GM18861 (cell line): ENCODE results near the gene CDC42EP2.

Experiments
- ATAC-seq: cut with Tn5 transposase; IDR thresholded peaks from one replicate; pipeline ENCODE4 v1.9.1; 2021; ENCODE audit not compliant: unreplicated experiment

Gene CDC42EP2

DNA sequence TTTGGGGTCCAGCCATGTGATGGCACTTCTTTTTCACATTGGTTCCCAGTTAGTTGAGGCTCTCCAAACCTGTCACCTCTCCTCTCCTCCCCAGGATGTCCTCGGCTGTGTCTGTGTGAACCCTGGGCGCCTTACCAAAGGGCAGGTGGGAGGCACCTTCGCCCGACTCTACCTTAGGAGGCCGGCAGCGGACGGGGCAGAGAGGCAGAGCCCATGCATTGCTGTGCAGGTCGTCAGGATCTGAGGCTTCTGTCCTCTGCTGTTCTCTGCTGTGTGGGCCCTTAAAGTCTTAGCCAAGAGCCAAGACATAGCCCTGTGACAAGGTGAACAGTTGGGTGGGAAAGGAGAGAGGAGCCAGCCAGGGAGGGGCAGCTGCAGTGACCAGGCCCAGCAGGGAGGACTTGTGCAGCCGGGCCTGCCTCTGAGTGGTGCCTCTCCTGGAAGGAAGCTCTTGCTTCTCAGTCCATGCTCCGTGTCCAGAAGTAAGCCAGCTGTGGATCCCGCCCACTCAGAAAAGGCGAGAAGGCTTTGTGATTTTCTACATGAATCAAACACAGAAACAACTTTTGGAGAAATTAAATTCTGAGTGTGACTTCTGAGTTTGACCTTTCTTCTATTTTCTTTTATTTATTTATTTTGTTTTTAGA is 17.5 kb upstream of the CDC42EP2 start:
- no peak for ATAC-seq

DNA sequence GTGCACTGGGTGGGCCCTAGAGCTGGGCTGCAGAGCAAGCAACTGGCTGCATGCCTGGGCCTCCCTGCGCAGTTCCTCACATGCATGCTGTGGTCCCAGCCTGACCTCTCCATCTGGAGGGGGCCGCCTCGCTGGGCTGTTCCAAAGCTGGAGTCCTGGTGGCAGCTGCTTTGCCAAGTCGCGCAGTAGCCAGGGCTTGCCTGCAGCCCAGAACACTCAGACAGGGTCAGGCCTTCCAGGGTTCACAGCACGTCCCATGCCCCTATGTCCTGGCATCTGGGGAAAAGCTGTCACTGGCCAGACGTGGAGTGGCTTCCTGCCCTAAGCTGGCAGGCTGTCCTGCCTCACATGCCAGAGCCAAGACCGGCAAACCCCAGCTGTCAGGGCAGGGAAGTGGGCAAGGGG is 16.5 kb upstream of the CDC42EP2 start:
- no peak for ATAC-seq

DNA sequence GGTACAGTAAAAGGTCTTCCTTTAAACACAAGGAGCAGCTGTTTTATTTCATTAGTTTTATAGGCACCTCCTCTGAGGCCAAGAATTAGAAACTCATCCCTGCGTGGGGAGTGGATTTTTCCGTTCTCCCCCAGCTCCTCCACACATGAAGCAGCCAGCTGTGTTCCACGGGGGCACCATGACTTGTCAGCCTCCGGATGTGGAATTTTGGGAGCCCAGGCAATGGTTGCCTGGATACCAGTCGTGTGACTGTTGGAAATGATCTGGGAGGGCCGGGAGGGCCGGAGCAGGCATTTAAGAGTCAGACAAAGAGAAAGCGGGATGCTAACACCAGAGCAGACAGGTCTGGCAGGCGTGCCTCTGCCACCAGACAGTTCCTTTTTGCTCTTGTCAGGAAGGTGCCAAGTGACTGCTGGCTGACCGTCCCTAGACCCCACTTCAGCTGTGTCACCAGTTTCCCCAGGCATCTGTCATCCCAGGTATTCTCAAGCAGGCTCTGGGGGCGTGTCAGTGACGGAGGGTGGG is 15.9 kb upstream of the CDC42EP2 start:
- ATAC-seq: no peak

DNA sequence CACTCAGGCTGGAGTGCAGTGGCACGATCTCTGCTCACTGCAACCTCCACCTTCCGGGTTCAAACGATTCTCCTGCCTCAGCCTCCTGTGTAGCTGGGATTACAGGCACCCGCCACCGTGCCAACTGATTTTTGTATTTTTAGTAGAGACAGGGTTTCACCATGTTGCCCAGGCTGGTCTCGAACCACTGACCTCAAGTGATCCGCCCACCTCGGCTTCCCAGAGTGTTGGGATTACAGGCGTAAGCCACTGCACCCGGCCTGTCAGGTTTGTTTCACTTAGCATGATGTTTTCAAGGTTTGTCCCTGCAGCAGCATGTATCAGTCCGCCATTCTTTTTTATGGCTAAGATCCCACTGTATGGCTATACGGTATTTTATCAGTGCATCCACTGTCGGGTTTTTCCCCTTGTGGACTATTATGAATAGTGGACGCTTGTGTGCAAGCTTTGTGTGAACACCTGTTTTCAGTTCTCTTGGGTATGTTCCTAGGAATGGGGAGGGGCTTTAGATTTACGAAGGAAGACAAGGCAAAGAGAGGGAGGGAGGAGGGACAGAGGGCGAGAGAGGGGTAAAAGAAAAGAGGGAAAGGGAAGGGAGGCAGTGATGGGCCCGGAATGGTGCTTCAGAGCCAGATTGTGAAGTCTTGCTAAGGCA is 13.9 kb upstream of the CDC42EP2 start:
- ATAC-seq: no peak

DNA sequence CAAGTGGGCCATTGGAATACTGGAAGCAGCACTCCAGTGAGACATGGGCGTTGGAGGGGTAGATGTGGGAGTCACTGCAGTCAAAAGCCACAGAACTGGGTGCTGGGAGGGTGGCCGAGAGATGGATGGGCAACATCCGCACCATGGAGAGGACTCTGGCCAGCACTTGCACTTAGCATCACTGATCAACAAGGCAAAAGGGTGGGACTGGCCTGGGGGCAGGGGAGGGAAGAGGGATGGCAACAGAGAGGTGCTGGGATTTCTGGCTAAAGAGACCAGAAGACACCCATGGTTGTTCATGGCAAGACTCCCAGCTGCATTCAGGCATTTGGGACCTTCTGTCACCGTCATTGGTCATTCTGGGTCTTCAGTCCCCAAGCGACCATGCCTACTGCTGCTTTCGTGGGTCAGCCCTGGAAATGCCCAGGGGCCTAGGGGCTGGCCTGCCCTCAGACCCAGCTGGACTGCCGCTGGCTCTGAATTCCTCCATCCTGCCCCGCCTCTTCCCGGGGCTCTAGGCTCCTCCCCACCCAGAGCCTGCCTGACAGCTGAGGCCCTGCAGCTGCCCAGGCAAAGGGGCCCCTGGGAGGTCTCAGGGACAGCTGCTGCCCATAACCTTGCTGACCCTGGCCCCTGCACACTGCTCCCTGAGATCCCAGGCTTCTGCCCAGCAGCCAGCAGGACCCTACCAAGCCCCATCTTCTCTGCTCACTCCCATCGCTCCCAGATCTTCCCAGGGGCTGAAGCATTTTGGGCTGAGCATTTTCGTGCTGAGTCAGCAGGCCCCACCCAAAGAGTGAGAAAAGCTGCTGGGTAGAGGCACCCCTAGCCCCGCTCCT is 13.0 kb upstream of the CDC42EP2 start:
- ATAC-seq: no peak

DNA sequence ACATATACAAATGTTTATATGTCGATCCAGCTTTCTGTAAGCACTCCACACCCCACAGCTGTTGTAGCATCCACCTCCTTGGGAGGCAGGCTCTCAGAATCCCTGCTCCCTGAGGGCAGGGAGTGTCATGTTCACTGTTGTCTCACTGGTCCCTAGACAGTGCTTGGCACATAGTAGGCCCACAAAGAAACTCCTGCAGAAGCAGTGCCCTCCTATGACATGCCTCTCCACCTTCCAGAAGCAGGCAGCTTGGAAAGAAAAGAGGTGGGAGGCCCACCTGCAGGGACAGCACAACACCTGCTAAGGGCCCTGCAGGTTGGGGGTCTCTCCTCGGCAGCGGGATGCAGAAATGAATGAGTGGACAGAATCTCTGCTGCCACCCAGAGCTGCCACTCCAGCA is 11.1 kb upstream of the CDC42EP2 start:
- ATAC-seq: no peak

DNA sequence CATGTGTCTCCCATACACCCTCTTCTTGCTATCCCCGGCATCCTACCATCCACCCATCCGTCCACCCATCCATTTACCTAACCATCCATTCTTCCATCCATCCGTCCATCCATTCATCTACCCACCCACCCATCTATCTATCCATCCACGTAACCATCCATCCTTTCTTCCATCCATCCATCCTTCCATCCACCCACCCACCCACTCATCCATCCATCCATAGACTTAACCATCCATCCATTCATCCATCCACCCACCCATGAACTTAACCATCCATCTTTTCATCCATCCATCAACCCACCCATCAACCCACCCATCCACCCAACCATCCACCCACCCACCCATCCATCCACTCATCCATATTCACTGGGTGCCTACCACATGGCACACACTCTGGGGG is 10.6 kb upstream of the CDC42EP2 start:
- no peak for ATAC-seq

DNA sequence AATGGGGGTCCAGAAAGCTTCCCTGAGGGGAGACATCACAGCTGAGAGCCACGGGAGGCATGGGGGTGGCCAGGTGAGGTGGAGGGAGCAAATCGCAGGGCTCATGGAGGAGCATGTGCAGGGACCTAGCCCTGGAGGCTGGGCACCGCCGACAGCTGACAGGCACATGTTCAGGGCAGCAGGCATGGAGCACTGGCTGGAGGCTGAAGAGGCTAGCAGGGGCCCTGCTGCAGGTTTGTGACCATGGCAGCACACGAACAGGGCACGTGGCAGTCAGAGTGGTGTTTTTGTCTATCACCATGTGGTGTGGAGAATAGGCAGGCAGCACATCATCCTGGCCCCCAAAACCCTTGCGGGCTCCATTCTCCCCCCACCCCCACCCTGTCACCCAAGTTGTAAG is 10.1 kb upstream of the CDC42EP2 start:
- ATAC-seq: no peak

DNA sequence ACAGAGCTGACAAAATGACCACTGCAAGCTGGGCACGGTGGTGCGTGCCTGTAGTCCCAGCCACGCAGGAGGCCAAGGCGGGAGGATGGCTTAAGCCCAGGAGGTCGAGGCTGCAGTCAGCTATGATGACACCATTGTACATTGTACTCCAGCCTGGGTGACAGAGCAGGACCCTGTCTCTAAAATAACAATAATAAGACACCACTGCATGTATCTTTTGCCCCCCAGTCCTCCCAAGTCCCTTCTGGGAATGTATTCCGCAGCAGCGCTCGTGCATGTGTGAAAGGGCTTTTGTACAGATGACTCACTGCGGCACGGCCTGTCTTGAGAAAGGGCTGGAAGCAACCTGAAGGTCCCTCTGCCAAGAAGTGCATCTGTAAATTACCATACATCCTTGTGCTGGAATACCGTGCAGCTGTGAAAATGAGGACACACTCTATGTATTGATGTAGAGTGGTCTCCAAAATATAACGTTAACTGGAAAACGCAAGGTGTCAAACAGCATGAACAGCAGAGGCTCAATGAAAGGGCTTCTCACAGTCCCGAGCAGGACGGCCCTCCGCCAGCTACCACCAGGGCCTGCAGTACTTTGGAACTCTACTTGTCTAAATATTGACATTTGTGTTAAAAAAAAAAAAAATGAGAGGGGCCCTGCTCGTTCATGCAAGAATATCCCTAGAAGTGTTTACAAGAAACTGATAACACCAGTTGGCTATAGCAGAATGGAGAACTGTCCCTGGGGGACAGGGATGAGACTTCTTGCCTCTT is 9.0 kb upstream of the CDC42EP2 start:
- no peak for ATAC-seq

DNA sequence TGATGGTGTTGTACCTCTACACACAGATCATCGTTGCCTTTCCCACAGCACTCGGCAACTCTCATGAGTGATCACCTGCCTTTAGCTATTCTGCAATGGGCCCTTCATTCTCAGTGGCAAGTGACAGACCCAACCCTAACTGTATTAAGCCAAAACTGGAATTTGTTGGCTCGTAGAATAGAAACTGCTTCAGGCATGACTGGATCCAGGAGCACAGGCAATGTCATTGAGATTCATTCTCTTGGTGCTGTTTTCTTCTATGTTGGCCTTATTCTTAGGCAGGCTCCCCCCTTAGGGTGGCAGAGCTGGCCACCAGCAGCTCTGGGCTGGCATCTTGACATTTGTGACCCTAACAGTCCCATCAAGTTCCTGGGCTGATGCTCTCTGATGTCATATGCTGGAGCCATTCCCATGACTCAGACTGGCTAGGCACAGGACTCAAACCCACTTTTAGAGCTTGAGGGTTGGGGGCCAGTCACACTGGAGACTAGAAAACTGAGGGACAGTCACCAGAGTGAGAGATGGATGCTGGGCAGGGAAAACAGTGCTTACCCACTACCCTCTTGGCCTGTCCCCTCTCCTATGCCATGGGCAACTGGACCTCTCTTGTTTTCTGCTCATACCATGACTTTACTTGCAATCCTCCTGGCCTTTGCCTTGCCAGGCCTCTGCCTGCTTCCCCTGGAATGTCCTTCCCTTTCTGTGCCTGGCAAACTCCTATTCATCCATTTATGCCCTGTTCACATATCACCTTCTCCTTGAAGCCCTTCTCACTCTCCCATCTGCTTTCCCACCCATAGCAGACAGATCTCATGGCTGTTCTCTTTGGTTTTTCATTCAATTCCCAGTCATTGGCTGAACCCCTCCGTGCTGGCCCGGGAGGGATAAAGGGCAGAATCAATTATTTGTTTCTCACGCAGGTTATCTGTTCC is 7.1 kb upstream of the CDC42EP2 start:
- no peak for ATAC-seq

DNA sequence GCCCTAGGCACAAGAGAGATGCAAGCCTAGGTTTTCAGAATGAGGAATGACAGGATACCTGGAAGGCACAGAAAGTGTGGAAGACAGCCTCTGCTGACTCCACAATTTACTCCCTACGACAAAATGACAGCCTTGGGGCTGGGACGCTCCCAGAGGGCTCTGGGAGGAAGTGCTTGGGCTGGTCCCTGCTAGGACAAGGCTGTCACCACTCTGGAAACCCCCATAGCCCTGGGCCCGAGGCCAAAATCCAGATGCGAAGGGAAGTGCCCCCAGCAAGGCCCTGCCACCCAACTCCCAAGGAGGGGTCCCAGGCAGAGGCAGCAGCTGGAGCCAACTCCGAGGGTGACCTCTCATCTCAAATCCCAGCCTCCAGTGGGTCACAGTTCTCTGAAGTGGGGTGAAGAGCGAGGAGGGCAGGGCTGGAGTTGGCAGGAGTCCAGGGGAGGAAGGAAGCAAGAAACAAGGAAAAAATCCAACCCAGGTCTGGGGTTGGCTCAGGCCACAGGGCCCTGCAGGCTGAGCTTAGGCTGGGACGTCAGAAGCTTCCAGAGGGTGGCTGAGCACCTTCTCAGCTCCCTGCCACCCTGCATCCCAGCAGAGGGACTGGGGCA is 6.3 kb upstream of the CDC42EP2 start:
- no peak for ATAC-seq

DNA sequence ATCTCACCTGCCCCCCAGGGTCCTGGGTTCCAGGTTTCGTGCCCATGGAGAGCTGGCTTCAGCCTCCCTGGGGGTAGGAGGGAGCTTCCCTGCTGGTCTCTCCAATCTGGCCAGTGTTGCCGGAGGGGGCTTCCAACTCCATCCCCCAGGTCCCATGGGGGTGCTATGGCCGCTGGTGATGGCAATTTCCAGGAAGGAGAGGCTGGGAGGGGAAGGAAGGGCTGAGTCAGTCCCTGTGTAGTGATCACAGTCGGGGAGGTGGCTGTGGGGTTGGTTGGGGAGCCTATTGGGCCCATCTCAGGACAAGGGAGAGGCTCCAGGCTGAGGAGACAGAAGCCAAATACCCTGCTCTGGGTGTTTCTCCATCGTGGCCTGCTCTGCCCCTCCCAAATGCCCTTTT is 5.7 kb upstream of the CDC42EP2 start:
- no peak for ATAC-seq

DNA sequence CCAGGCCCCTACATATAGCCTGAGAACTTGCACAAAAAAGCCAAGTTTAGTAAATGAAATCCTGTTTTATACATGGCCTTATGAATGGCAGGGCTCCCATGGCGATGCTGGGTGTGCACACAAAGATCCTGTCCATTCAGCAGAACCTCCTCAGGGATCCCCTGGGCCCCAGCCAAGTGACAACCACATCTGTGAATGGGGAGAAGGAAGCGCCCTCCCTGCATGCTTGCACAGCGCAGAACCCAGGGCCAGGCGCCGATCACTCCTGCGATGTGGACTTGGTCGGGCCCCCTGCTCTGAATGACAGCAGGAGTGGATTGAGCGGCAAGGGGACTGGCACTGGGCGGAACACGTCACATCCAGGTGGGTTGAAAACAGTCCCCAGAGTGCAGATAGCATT is 4.5 kb upstream of the CDC42EP2 start:
- ATAC-seq: no peak

DNA sequence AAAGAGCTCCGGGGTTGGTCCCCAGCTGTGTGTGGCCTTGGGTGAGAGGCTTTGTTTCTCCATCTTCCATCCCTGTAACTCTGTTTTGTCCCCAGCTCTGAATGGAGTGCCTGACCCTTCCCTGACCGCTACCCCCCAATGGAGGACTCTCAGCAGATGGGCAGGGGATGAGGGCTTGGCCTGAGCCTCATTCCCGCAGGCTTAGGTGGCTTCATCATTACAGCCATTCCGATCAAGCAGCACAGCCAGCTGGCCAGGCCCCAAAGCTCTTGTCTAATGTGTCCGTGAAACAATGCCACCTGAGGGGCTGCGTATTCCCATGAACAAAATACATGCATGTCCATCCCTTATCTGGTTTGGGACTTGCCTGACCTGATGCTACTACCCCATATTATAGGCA is 3.9 kb upstream of the CDC42EP2 start:
- no peak for ATAC-seq

DNA sequence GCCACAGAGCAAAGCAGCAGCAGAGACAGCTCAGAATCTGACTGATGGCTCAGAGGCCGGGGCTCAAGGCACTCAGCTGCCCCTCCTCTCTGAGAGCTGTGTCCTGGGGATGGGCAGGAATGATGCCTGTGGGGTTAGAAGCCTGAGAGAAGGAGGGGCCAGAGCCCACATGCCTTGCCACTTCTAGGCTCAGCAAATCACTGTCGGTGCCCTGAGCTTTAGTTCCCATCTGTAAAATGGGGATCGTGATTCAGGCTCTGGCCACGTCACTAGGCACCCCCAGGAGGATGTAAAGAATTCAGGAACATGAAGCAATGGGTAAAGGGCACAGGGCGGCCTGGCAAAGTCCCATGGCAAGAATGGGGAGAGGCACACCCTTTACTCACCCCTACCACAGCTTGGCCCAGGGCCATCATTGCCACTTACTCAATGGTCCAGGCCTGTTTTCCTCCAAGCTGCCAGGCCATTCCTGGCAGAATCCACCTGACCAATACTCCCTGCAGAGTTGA is 3.4 kb upstream of the CDC42EP2 start:
- ATAC-seq: no peak

DNA sequence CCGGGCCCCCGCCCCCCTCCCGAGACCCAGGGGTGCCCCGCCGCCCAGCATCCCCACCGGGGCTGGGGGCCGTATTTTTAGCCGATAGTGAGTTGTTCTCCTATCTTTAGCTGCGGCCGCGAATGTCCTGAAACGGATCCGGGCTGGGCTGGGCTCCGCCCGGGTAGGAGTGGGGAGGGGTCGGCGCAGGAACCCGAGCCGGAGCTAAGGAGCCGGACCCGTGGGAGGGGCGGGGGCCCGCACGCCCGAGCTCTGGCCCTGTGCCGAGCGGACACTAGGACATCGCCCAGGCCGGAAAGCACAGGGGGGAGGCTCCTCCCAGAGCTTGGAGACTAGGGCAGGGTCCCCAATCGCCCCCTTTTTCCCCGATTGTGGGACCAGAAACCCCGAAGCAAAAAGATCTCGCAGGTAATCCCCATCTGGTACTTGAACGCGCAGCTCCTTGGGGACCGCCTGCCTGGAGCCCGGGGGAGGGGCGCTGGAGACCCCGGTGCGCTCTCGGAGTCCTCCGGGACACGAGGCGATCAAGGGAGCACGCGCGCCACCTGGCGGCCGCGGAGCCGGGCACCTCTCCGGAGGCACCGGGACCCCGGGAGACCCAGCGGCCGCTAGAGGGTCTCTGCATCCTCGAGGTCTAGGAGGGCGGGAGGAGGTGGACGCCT is 669 bp downstream of the CDC42EP2 start:
- no peak for ATAC-seq

DNA sequence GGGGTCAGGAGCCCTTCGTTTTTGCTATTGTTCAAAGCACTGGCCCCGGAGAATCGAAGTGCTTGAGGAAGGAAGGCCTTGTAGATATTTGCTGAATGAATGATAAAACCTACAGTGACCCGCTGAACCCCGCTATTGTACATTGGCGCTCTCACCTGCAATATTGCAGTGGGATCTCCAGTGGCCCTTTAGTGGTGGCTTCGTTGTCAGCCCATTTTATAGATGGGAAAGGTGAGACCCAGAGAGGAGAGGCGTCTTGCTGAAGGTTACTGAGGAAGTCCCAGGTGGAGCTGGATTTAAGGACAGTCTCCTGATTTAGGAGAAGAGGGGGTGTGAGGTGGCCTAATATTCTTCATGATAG is 1.2 kb downstream of the CDC42EP2 start:
- no peak for ATAC-seq

DNA sequence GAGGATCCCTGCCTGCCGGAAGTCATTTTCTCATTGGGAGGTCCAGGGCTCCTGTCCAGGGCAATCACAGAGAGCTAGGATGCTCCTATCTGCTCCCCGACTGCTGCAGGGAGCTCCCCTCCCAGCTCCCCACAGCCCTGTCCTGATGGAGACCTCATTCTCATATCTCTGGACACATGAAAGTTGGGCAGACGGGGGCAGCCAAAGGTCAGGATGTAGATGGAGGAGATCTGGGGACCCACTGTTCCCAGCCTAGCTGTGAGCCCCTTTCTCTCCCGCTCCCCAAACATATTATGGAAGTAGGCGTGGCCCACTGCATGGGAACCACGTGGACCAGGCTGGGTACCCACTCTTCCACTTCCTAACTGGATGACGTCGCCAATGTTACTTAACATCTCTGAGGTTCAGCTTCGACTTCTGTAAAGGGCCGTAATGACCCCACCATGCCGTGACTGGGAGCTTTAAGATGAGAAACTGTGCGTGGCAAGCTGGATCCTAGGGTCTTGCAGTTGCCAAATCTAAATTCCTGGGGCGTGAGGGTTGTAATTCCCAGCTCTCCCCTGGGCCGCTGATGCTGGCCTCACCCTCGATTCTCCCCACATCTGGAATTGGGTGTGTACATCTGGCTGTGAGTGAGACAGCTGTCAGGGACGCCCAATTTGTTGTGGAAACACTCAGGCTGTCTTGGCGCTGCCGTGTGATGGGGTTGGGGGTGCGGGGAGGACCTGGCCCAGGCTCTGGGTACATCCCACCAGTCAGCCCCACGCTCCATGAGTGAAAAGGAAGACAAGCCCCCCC is 1.8 kb downstream of the CDC42EP2 start:
- no peak for ATAC-seq
